GM19468 (cell line): ENCODE measurements around the gene PPFIBP1.
"Not testable (repeated sequence)": the region's sequence is repeated elsewhere in the genome, so short reads cannot be mapped to it uniquely, and the experiment has no call there.

Experiments
- ATAC-seq: cut with Tn5 transposase; IDR thresholded peaks from one replicate; pipeline ENCODE4 v1.9.1; 2021; ENCODE audit warnings: mild to moderate bottlenecking, moderate library complexity, moderate number of reproducible peaks; ENCODE audit not compliant: unreplicated experiment; ENCODE audit errors: extremely low read depth

The PPFIBP1 gene

DNA sequence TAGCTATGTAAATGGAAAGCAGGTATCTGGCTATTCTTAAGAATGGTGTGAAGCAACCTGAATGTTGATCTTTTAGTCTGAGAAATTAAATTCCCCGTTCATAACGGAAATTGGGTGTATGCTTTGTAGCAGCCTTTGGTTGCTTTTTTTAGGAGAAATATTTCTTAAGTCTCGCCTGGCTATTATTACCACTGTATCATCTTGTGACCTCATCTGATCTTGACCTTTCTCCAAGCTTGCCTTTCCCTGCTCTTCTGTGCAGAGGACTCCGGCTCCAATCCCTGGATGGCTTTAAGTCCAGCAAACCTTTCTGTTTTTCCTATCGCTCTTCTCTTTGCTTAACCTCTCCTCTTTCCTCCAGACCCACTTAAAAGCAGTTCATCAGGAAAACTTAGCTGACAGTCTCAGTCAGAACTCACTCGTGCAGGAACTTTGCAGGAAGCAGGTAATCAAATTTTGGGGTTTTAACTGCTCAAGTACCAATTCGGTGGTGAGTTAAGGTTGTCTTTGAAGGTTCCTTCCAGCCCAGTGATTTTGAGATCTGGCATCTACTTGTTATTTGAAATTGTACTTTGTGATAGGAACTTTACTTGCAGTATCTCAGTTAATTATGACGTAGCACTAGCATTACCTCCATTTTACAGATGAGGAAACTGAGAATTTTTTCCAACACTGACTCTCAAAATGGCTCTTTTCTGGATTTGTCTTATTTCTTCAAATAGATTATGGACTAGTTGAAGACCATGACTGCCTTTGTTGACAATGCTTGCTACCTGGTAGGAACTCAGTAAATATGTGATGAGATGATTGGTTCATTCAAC lies 14.1 kb downstream of the PPFIBP1 start:
- ATAC-seq: no peak

DNA sequence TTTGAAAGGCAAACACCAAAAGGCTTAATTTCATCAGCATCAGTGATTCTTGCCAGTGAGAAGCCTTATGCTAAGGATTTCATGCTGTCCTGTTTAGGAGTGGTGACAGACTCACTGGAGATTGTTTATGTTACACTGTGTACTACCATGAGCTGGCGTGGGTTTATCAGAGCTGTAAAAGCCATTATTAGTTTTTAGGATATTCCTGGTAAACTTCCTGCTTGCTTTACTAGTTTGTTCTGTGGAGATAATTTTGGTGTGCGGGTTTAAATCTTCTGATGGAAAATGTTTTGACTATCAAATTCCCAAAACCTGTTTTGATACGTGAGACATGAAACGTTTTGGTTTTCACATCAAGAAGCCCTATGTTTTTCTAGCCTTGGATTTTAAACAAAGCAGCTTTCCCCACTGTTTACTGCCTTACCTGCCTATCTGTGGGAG lies 15.2 kb downstream of the PPFIBP1 start:
- ATAC-seq: no peak

DNA sequence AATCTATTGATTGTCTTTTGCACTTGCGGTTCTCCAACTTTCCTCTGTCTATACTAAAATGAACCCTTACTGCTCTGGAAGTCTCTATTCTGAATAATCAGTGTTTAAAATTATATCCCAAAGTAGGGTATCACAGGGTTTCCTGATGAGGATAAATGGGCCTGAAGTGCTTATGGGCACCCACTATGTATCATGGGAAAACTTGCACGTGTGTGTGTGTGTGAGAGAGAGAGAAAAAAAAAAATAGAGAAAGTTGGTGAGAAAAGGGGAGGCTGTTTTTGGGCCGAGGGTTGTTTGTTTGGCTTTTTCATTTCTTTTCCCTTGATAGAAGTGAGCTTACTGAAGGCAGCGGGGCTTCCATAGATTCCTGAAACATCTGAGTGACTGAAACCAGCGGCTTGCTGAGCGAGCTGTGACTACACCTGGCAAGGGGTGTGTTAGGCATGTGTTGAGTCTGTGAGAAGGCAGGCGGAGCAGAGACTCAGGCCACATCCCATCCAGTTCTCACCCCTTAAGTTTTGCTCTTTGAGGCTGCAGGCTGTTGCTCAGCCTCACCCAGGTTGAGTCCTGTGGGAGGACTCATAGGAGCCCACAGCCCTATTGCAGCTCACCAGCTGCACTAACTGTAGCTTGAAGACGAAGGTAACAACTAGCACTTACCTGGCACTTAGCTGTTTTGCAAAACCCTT lies 17.2 kb downstream of the PPFIBP1 start:
- ATAC-seq: no peak

GRCh38 chr12:27542628-27543027 lies 18.6 kb downstream of the PPFIBP1 start:
- no peak for ATAC-seq

GRCh38 chr12:27544858-27545257 lies 20.9 kb downstream of the PPFIBP1 start:
- ATAC-seq: not testable (repeated sequence)

- no peak for ATAC-seq
Measured at GRCh38 chr12:27545665-27546064, 21.7 kb downstream of the PPFIBP1 start.

GRCh38 chr12:27547592-27547991 lies 23.6 kb downstream of the PPFIBP1 start:
- no peak for ATAC-seq

DNA sequence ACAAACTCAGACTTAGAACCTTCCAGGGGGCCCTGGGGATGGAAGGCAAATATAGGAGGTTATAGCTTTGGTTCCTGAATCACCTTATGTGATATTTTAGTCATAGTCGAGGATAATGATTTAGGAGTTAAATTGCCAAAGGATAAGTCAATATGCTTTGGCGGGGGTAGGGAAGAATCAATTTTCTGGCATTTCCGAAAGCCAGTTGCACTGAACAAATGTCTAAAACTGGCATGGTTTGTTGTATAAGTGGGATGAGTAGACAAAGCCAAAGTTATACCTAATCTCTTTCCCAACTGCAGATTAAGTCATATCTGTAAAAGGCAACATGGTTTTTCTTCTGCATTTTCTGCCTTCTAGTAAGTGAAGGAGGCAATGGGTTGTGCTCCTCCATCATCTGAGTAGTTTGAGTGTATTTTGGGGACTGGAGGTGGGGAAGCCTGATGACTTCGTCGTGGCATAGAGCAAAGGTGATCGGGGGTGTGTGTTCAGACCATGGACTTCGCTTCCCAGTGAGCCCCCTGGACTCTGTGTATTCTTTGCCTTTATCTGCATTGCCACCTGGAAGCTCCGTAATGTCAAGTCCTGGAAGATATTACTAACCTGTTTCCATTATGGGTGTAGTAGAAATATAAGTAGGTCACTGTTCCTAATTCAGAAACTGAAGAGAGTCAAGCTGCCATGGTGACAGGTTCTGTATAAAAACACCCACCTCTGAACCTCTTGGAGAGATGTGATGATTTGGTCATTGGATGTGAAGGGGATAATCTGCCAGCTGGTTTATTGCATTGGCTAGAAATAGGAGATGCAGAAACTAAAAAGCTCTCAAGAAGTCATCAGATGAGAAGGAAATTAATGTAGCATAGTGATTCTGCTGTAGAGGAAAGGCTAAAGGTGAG lies 24.5 kb downstream of the PPFIBP1 start:
- no peak for ATAC-seq

DNA sequence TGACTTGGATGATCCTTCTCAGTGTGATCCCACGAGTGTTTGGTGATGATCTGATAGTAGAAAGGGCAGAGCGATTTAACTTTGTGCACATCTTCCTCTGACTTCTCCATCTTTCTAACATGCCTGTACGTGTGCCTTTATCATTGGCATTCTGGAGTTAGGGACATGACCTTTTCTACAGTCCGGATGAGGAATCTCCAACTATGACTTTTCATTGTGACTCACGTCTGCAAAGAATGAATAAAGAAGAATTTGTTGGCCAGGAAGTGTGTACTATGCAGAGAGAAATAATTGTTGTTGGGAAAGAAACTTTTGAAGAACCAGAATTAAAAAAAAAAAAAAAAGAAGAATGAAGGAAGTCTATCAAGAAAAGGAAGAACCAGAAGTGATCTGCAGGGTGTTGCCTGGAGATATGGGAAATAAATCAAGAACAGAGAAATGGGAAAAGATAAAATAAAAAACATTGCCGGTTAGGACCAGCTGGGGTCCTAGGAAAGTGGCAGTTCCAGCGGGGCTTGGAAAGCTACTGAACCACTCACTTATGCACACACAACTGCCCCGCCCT lies 25.3 kb downstream of the PPFIBP1 start:
- ATAC-seq: no peak

- ATAC-seq: no peak
Measured at GRCh38 chr12:27549801-27550652, 26.0 kb downstream of the PPFIBP1 start.

DNA sequence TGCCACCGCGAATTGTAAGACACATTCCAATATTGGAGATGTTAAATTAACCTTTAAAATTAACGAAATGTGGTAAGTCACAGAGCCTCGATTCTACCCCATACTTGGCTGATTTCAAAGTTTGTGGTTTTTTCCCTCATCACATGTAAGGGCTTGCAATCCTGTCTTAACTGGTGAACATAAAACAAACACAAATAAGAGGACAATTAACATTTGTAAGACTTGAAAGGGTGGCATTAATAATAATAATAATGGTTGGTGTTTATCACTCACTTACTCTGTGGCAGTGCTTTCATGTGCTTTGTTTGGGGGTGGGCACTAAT lies 26.6 kb downstream of the PPFIBP1 start:
- no peak for ATAC-seq

DNA sequence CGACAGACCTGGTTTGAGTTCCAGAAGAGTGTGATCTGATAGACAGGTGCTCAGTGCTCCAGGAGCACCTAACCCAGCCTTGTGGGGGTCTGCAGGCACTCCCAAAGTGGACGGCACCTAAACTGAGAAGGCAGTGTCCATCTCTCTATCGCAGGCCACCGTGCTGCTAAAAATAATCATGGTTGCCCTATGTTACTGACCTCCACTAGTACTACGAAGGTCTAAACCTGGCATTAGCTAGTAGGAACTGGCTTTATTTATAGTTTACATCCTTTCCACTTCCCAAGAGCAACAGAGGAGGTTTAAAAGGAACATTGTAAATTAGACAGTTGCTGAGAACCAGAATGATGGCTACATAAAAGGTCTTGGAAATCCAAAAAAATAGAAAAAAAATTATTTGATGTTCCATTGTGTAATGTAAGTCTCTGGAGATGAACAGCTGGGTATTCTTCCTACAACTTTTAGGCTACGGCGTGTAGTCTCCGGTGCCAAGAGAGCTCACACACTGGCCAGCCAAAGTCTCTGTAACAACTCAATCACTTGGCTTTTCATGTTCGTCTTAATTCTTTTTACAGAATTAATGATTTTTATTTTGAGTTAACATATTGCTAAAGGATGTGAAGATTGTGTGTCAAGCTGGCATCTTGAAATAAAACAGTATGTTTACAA lies 27.3 kb downstream of the PPFIBP1 start:
- no peak for ATAC-seq

DNA sequence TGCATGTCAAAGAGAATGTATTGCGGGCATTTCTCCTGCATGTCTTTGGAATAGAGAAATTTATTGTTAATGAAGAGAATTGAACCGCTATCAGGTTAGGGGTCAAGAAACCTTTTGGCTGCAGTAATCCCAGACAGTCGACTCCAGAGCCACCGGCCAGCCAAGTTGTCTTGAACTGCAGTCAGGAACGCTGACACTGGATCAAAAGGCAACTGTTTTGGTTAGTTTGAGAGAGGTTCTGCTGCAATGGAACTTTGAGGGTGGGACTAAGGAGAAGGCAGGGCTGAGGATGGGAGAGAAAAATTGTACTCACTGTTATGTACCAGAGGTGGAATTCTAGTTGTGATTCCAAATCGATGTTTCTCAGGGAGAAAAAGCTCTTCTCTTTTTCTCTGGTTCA lies 28.2 kb downstream of the PPFIBP1 start:
- no peak for ATAC-seq

- ATAC-seq: no peak
Measured at GRCh38 chr12:27552886-27553560, 29.0 kb downstream of the PPFIBP1 start.

GRCh38 chr12:27553941-27554340 lies 29.9 kb downstream of the PPFIBP1 start:
- ATAC-seq: no peak

- ATAC-seq: no peak
Measured at GRCh38 chr12:27554421-27555186, 30.6 kb downstream of the PPFIBP1 start.

- no peak for ATAC-seq
Measured at GRCh38 chr12:27555361-27555760, 31.4 kb downstream of the PPFIBP1 start.
